Measurements from ENCODE around the gene TRPM3.

DNA sequence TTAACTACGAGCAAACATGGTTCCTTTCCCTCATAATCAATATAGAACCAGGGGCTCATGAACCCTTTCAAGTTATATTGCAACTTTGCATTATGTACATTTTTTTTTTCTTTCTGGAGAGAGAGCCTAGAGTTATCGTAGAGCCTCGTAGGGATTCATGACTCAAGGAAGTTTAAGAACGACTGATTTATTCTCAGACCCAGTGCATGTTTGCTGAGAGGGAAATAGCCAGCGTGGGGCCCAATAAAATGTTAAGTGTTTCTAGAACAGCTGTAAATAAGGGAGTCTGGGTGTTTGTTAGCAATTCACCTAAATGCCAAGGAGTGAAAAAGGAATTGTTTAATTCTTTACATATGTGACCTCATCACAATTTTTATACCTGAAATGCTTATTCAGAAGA lies 587.9 kb downstream of the TRPM3 start:
- TF ChIP-seq ZEB2 (tag by site-specific recombination; IDR thresholded peaks at IDR 0.05) (no peak), ZBTB49 (tag by site-specific recombination; IDR thresholded peaks at IDR 0.05; ENCODE audit: low read depth) (no peak), YY1 (tag by site-specific recombination; IDR thresholded peaks at IDR 0.05) (no peak), ZBTB7A (tag by site-specific recombination; IDR thresholded peaks at IDR 0.05; ENCODE audit: low read depth) (no peak), ZNF596 (tag by site-specific recombination; IDR thresholded peaks at IDR 0.05) (no peak), FEZF1 (tag by site-specific recombination; IDR thresholded peaks at IDR 0.05) (no peak), ZNF580 (tag by site-specific recombination; IDR thresholded peaks at IDR 0.05) (no peak), ATF2 (tag by site-specific recombination; IDR thresholded peaks at IDR 0.05; ENCODE audit: low read depth) (peak; percentile 14; the same call in 1 of the 2 replicates)
- TF ChIP-seq, protein P1, sequence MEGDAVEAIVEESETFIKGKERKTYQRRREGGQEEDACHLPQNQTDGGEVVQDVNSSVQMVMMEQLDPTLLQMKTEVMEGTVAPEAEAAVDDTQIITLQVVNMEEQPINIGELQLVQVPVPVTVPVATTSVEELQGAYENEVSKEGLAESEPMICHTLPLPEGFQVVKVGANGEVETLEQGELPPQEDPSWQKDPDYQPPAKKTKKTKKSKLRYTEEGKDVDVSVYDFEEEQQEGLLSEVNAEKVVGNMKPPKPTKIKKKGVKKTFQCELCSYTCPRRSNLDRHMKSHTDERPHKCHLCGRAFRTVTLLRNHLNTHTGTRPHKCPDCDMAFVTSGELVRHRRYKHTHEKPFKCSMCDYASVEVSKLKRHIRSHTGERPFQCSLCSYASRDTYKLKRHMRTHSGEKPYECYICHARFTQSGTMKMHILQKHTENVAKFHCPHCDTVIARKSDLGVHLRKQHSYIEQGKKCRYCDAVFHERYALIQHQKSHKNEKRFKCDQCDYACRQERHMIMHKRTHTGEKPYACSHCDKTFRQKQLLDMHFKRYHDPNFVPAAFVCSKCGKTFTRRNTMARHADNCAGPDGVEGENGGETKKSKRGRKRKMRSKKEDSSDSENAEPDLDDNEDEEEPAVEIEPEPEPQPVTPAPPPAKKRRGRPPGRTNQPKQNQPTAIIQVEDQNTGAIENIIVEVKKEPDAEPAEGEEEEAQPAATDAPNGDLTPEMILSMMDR (tag by site-specific recombination; IDR thresholded peaks at IDR 0.05): no peak
- TF ChIP-seq, protein P2, sequence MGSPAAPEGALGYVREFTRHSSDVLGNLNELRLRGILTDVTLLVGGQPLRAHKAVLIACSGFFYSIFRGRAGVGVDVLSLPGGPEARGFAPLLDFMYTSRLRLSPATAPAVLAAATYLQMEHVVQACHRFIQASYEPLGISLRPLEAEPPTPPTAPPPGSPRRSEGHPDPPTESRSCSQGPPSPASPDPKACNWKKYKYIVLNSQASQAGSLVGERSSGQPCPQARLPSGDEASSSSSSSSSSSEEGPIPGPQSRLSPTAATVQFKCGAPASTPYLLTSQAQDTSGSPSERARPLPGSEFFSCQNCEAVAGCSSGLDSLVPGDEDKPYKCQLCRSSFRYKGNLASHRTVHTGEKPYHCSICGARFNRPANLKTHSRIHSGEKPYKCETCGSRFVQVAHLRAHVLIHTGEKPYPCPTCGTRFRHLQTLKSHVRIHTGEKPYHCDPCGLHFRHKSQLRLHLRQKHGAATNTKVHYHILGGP (tag by site-specific recombination; IDR thresholded peaks at IDR 0.05): no peak
- TF ChIP-seq, protein P3, sequence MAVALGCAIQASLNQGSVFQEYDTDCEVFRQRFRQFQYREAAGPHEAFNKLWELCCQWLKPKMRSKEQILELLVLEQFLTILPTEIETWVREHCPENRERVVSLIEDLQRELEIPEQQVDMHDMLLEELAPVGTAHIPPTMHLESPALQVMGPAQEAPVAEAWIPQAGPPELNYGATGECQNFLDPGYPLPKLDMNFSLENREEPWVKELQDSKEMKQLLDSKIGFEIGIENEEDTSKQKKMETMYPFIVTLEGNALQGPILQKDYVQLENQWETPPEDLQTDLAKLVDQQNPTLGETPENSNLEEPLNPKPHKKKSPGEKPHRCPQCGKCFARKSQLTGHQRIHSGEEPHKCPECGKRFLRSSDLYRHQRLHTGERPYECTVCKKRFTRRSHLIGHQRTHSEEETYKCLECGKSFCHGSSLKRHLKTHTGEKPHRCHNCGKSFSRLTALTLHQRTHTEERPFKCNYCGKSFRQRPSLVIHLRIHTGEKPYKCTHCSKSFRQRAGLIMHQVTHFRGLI (tag by site-specific recombination; IDR thresholded peaks at IDR 0.05): no peak
- TF ChIP-seq, protein P4, sequence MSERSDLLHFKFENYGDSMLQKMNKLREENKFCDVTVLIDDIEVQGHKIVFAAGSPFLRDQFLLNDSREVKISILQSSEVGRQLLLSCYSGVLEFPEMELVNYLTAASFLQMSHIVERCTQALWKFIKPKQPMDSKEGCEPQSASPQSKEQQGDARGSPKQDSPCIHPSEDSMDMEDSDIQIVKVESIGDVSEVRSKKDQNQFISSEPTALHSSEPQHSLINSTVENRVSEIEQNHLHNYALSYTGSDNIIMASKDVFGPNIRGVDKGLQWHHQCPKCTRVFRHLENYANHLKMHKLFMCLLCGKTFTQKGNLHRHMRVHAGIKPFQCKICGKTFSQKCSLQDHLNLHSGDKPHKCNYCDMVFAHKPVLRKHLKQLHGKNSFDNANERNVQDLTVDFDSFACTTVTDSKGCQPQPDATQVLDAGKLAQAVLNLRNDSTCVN (tag by site-specific recombination; optimal IDR thresholded peaks at IDR 0.05): no peak
